GM18867 (cell line): ENCODE data around the gene MRPS24.
"Not testable (repeated sequence)": the region's sequence is repeated elsewhere in the genome, so short reads cannot be mapped to it uniquely, and the experiment has no call there.

Experiments used
- ATAC-seq: cut with Tn5 transposase; IDR thresholded peaks from one replicate; pipeline ENCODE4 v1.9.1; 2021; ENCODE audit warnings: mild to moderate bottlenecking, moderate library complexity; ENCODE audit not compliant: unreplicated experiment

MRPS24 gene

DNA sequence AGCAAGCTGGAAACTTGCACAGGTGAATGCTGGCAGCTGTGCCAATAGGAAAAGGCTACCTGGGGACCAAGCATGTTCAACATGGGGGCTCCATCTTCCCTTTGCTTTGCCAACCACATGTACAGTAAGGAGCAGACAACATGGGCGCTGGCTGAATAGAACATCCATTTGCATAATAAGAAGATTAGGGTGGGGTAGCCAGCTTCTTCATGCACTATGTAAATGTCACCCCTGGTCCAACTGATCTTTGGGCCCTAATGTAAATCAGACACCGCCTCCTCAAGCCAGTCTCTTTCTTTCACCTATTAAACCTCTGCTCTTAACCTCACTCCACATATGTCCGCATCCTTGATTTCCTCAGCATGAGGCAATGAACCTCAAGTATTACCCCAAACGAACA is 26.0 kb downstream of the MRPS24 start:
- ATAC-seq: no peak

DNA sequence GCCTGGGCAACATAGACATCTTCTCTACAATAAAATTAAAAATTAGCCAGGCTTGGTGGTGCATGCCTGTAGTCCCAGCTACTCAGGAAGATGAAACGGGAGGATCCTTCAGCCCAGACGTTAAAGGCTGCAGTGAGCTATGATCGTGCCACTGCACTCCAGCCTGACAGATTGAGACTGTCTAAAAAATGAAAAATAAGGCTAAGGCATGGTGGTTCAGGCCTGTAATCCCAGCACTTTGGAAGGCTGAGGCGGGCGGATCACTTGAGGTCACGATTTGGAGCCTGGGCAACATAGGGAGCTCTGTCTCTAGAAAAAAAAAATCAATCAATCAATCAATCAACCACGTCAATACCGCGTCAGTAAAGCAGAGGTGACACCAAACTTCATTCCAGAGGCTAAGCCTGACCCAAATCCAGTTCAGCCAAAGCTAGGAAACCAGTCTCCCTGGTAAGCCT is 31.1 kb downstream of the MRPS24 start:
- ATAC-seq: no peak

DNA sequence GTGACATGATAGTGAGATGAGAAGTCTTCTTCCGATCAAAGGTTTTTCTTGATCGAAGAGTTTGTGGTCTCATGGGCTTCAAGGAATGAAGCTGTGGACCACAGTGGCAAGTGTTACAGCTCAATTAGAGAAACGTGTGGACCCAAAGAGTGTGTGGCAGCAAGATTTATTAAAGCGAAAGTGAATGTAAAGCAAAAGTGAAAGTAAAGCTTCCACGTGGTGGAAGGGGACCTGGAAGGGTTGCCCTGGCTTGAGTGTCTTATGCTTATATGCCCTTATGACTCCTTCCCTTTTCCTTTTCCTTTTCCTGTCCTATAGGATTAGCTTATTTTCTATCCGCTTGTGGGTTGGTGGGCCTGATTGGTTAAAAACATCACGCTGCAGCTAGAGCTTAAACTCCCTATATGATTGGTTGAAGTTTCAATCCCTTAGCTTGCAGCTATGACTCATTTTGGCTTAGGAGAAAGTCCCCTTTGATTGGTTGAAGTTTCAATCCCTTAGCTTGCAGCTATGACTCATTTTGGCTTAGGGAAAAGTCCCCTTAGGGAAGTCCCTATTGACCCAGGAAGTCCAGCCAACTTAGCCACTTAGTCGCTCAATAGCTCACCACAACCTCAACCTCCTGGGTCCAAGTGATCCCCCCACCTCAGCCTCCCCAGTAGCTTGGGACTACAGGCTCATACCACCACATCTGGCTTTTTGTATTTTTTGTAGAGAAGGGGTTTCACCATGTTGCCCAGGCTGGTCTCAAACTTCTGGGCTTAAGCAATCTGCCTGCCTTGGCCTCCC is 34.7 kb downstream of the MRPS24 start:
- ATAC-seq: peak; percentile 67

DNA sequence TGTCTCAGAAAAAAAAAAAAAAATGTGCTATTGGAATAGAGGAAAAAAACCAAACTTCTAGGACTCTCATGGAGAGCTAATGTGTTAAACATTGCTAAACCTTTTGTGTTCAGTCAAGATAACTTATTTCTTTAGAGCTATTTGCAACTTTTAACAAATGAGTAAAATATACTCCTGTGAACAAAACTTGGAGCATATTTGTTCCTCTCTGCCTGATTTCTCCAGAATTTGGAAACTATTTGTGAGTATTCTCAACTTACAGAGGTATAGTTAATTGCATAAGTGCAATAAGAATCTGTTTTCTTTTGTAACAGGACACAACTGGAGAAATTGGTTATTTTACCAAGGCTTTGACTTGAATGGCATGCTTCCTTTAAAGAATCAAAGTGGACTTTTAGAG is 38.4 kb downstream of the MRPS24 start:
- not testable (repeated sequence) for ATAC-seq

DNA sequence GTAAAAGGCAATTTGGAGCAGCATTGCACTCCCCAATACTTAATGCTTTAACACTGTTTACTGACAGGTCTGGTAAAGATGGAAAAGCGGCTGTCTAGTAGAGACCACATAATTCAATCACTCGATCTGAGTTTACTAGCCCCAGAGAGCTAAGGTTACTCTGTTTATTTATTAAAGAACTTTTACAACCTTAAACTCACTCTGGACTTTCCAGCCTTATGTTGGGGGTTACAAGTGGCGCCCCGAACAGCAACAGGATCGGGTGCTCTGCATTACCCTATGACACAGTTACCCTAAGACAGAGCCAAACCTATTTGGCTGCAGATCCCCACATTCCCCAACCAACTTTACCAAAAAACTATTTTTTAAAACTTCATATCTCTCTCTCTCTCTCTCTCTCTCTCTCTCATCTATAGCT is 43.9 kb downstream of the MRPS24 start:
- no peak for ATAC-seq

DNA sequence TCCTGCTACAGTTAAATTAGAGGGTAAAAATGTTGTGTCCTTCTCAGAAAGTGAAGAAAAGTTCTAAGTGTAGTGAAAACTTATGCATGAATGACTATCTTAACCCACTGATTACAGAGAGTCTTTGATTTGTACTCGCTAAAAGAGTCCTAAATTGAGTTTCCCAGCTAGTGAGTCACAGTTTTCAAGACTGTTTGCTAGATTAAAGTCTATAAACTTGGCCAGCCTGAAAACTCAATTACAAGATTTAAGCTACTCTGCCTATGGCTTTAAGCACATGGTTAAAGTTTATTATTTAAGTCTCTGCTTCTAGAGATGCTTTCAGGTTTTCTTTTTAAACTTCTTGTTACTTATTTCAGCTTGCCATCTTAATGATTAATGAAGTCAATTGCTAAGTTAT is 44.4 kb downstream of the MRPS24 start:
- ATAC-seq: no peak

DNA sequence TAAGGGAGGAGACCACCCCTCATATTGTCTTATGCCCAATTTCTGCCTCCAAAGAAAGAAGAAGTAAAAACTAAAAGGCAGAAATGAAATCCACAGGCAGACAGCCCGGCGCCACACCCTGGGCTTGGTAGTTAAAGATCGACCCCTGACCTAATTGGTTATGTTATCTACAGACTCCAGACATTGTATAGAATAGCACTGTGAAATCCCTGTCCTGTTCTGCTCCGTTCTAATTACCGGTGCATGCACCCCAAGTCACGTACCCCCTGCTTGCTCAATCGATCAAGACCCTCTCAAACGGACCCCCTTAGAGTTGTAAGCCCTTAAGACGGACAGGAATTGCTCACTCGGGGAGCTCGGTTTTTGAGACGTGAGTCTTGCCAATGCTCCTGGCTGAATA is 44.8 kb downstream of the MRPS24 start:
- not testable (repeated sequence) for ATAC-seq

DNA sequence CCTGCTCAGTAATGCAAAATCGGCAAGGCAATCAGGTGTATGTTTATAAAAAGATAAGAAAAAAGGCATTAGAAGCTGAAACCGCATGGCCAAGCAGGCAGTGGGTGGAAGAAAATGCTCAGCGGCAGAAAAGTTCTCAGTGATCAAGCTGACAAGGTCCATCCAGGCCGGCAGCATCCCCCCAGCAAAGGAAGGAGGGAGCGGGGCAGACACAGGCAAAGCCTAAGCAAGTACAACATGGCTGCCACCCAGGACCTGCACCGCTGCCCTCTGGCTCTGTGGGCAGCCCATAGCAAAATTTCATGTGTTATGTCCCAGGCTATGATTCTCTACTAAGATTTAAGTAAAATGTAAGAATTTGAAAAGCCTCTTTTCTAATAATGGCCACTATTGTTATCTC is 45.4 kb downstream of the MRPS24 start:
- no peak for ATAC-seq

DNA sequence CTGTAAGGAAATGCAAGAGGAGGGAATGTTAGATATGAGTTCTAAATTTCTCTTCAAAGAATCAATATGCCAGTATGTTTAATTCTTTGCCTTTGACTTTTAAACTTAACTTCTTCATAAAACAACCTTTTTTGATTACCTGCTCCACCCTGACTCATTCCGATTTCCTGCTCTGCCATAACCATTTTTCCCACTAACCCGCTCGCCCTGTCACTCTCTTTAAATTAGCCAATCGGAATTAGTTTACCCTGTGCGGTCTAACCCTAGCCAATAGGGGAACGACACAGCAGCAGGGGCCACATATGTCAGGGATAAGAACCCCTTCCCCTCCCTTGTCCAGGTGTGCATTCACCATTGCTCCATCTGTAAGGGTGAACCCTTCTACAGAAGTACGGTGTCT is 45.9 kb downstream of the MRPS24 start:
- ATAC-seq: not testable (repeated sequence)
